VCaP (cell line): ENCODE measurements around the gene BCAS3.

Experiments used
- H3K27ac ChIP-seq: fragments of 450-650 bp; 2 replicates; pipeline ENCODE4 v1.5.1; 2017
- CTCF ChIP-seq: fragments of 450-650 bp; conservative IDR thresholded peaks from 2 replicates; pipeline ENCODE4 v1.5.1; 2017; ENCODE audit warnings: mild to moderate bottlenecking, moderate library complexity

Gene BCAS3

GRCh38 chr17:61389670-61390478 is 712.2 kb downstream of the BCAS3 start:
- H3K27ac ChIP-seq, result no peak overlapping the region
- TF ChIP-seq CTCF, result peak; percentile 76

GRCh38 chr17:61390479-61390791 is 712.8 kb downstream of the BCAS3 start:
- TF ChIP-seq CTCF, result no peak
- no peak overlapping the region for H3K27ac ChIP-seq

GRCh38 chr17:61391595-61392291 is 714.1 kb downstream of the BCAS3 start:
- no peak for TF ChIP-seq CTCF
- H3K27ac ChIP-seq, result no peak overlapping the region

- H3K27ac ChIP-seq, result no peak overlapping the region
- no peak for TF ChIP-seq CTCF
These were observed 715.0 kb downstream of the BCAS3 start for GRCh38 chr17:61392679-61393078.

GRCh38 chr17:61393550-61393903 is 715.9 kb downstream of the BCAS3 start:
- no peak; the same call in 1 of the 2 replicates for TF ChIP-seq CTCF
- no peak overlapping the region for H3K27ac ChIP-seq

GRCh38 chr17:61393904-61394629 is 716.4 kb downstream of the BCAS3 start:
- no peak overlapping the region for H3K27ac ChIP-seq
- TF ChIP-seq CTCF, result no peak

- TF ChIP-seq CTCF, result no peak
- no peak overlapping the region for H3K27ac ChIP-seq
These were observed 717.2 kb downstream of the BCAS3 start for GRCh38 chr17:61394630-61395408.
